HepG2 (cell line): ENCODE results near the gene MRPL51. TPM values are rescaled to one million over a fixed set of nuclear protein-coding genes. Genes with fewer than 3 reads are reported as not detected.
A peak's percentile ranks its signal among the peaks of the same experiment; 100 is the strongest.
"Not testable (repeated sequence)": the region's sequence is repeated elsewhere in the genome, so short reads cannot be mapped to it uniquely, and the experiment has no call there.

Source experiments
- ATAC-seq: fragments of 200-7000 bp; cut with Tn5 transposase; 3 replicates; pipeline ENCODE4 v1.9.1; 2020; ENCODE audit warnings: mild to moderate bottlenecking, moderate library complexity
- BruUV-seq: library from RNA; stranded (reverse); fragments of 400-500 nt; replicated peaks from 2 replicates; lab custom pipeline; 2021; lab: Mats Ljungman, UMichigan
- CTCF ChIA-PET: fragments of 300-600 bp; formaldehyde crosslinking; extraction: SDS; loops from one replicate; lab custom pipeline; 2021; ENCODE audit warnings: low total read pairs, inconsistent platforms, low intra/inter-chr PET ratio; lab: Yijun Ruan, JAX
- POLR2A ChIA-PET: fragments of 350-600 bp; sonication (Branson Sonifier 250); formaldehyde crosslinking; loops from one replicate; lab custom pipeline; 2020; ENCODE audit warnings: antibody characterized with exemption, inconsistent platforms; lab: Yijun Ruan, JAX
- DNase-seq: peaks from one replicate; pipeline ENCODE4 v3.0.0-alpha.2; 2015; ENCODE audit warnings: low spot score
- FAIRE-seq: peaks from 3 replicates; lab custom pipeline; 2011; peaks lifted over from hg19 to GRCh38; lab: Jason Lieb, UNC
- H2AFZ ChIP-seq: one replicate; pipeline ENCODE4 v1.6.1; 2011; ENCODE audit warnings: low read length, inconsistent platforms
- H3K27ac ChIP-seq: fragments of 300-600 bp; 3 replicates; pipeline ENCODE4 v1.8.0; 2011; ENCODE audit warnings: mixed run types, mild to moderate bottlenecking, mixed read lengths, low read length, inconsistent platforms; ENCODE audit not compliant: insufficient read depth; ENCODE audit errors: extremely low read length
- H3K27me3 ChIP-seq, 2 experiments: fragments of 200-600 bp in 1 of 2; 2 replicates in 1 of 2; 3 replicates in 1 of 2; pipeline versions ENCODE4 v1.6.0 to v1.8.0; 2011; ENCODE audit warnings: low read length in 2 of 2, mild to moderate bottlenecking in 2 of 2, moderate library complexity in 2 of 2, inconsistent platforms in 1 of 2; ENCODE audit not compliant: insufficient read depth in 2 of 2, control insufficient read depth in 1 of 2
- H3K36me3 ChIP-seq, 2 experiments: fragments of 200-600 bp in 1 of 2; replicated peaks in 1 of 2; 2 replicates in 1 of 2; 3 replicates in 1 of 2; pipeline versions ENCODE4 v1.5.1 to v1.8.0; 2011; ENCODE audit warnings: low read length in 2 of 2, inconsistent platforms in 1 of 2; ENCODE audit not compliant: insufficient read depth in 2 of 2, control insufficient read depth in 1 of 2
- H3K4me1 ChIP-seq: 2 replicates; pipeline ENCODE4 v1.5.1; 2012; ENCODE audit warnings: low read length, inconsistent platforms; ENCODE audit not compliant: insufficient read depth
- H3K4me2 ChIP-seq: 2 replicates; pipeline ENCODE4 v1.6.0; 2011; ENCODE audit warnings: low read depth, low read length, inconsistent platforms
- H3K4me3 ChIP-seq, 3 experiments: fragments of 200-600 bp in 1 of 3; sonication (generic), shearing (Covaris generic) in 1 of 3; replicated peaks in 1 of 3; 2 replicates each; pipeline ENCODE4 v1.5.1; 2011 to 2016; ENCODE audit warnings: low read length in 3 of 3, inconsistent platforms in 2 of 3, low read depth in 2 of 3, mild to moderate bottlenecking in 2 of 3, control low read depth in 1 of 3, mixed read lengths in 1 of 3; ENCODE audit not compliant: insufficient read depth in 1 of 3
- H3K79me2 ChIP-seq: one replicate; pipeline ENCODE4 v1.6.1; 2011; ENCODE audit warnings: low read length, inconsistent platforms; ENCODE audit not compliant: insufficient read depth
- H3K9ac ChIP-seq: 2 replicates; pipeline ENCODE4 v1.6.0; 2011; ENCODE audit warnings: mild to moderate bottlenecking, low read depth, low read length, inconsistent platforms; ENCODE audit not compliant: insufficient read depth
- H3K9me3 ChIP-seq: 2 replicates; pipeline ENCODE4 v1.5.1; 2012; ENCODE audit warnings: mild to moderate bottlenecking, low read length
- H4K20me1 ChIP-seq: 2 replicates; pipeline ENCODE4 v1.6.0; 2011; ENCODE audit warnings: inconsistent platforms, mild to moderate bottlenecking, low read length, moderate library complexity; ENCODE audit not compliant: insufficient read depth
- MAFK ChIP-seq, 2 experiments: IDR thresholded peaks in 1 of 2; conservative IDR thresholded peaks in 1 of 2; 2 replicates each; pipeline ENCODE4 v1.6.1; 2011; ENCODE audit warnings: improper control_type of control experiment in 2 of 2, low read length in 2 of 2
- ZNF350 ChIP-seq: sonication (generic); formaldehyde crosslinking; IDR thresholded peaks from 2 replicates; pipeline ENCODE4 v1.4.0; 2020; ENCODE audit warnings: mild to moderate bottlenecking, low read depth, missing genetic modification reagents, borderline replicate concordance
- WGBS: methylation state at CpG from one replicate; pipeline ENCODE4 v1.1.6; 2017; ENCODE audit warnings: low lambda C conversion rate; 5-methylcytosine and 5-hydroxymethylcytosine counted together
- in situ Hi-C: cut with HindIII; loops from 2 replicates; pipeline ENCODE4 v1.10.0; 2017; ENCODE audit warnings: low pct_unique_long_range_greater_than_20kb; ENCODE audit not compliant: extremely low pct_ligation_motif_present
- intact Hi-C: fragments of 100-400 bp; cut with micrococcal nuclease; formaldehyde crosslinking; loops from one replicate; pipeline ENCODE4 v1.10.0; 2022; ENCODE audit not compliant: unreplicated experiment
- polyA plus RNA-seq, 8 experiments: library from polyadenylated mRNA; depleted of rRNA in 3 of 8; stranded (reverse) in 7 of 8; unstranded in 1 of 8; fragments of >200 nt; fragmentation: Illumina TruSeq in 4 of 8; extraction: Trizol in 4 of 8; gene quantifications; 2 replicates each; pipeline versions ENCODE4 v1.2.1 to v1.2.3, GENCODE V29; 2011 to 2016; ENCODE audit warnings: low read depth in 4 of 8, missing spikeins in 1 of 8, mixed read lengths in 1 of 8; ENCODE audit not compliant: insufficient read depth in 1 of 8
- total RNA-seq, 5 experiments: library from RNA; depleted of rRNA; stranded (reverse); fragments of >200 nt; fragmentation: Illumina TruSeq; extraction: Trizol; gene quantifications; 2 replicates each; pipeline ENCODE4 v1.2.3, GENCODE V29; 2016; ENCODE audit warnings: low read depth in 1 of 5
- TF ChIP-seq, protein P1 (sequence below): sonication (generic); formaldehyde crosslinking; IDR thresholded peaks from 2 replicates; pipeline ENCODE4 v1.4.0; 2020; ENCODE audit warnings: missing genetic modification reagents

MRPL51 gene
- total and polyA plus RNA-seq, 2 of the 13 experiments (the other 11 are each of a cell fraction or from before 2014, with no cell fraction given) = 64.8 to 278 TPM

DNA sequence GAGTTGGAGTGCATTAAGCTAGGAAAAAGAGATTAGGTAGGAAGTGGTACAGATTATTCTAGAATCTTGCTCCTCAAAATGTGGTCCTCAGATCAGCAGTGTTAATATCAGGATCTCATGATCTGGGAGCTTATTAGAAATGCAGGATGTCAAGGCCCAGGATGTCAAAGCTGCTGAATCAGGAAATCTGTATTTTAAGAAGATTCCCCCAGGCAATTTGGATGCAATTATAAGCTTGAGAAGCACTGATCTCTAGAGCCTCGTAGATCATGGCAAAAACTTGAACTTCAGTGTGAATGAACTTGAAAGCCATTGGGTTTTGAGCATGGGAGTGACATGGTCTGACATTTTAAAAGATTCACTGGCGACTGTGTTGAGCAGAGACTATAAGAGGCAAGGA, 7.4 kb upstream of the MRPL51 start:
- H3K79me2 ChIP-seq = peaks cover 52% of the 10 kb centered on the region
- H3K27ac ChIP-seq = no peak overlapping the region
- WGBS = 94% methylated on average over 2 of the region's 2 CpGs
- no peak overlapping the region for H2AFZ ChIP-seq
- peaks cover 12 to 58% of the 10 kb centered on the region in 2 experiments for H3K36me3 ChIP-seq
- H3K4me1 ChIP-seq = peaks cover 19% of the 10 kb centered on the region
- in situ Hi-C loops = no loop called here
- H3K9ac ChIP-seq = no peak overlapping the region
- FAIRE-seq (no peak), ATAC-seq (no peak), DNase-seq (no peak)
- H4K20me1 ChIP-seq = no peaks in the 10 kb centered on the region
- no TSS peak for BruUV-seq
- no peaks in the 10 kb centered on the region for H3K9me3 ChIP-seq
- CTCF ChIA-PET = no interaction called here
- H3K27me3 ChIP-seq = no peaks in the 10 kb centered on the region
- no peak overlapping the region for H3K4me2 ChIP-seq
- intact Hi-C loops = no loop called here
- TF ChIP-seq ZNF350 = no peak
- peak in 1 of 2 experiments; percentile 10; a peak in 1 of 4 replicates for TF ChIP-seq MAFK (conservative IDR thresholded peaks at IDR 0.05 in 1 of 2, IDR thresholded peaks at IDR 0.05 in 1 of 2; ENCODE audit: low read length in 2 of 2)
- TF ChIP-seq, protein P1, sequence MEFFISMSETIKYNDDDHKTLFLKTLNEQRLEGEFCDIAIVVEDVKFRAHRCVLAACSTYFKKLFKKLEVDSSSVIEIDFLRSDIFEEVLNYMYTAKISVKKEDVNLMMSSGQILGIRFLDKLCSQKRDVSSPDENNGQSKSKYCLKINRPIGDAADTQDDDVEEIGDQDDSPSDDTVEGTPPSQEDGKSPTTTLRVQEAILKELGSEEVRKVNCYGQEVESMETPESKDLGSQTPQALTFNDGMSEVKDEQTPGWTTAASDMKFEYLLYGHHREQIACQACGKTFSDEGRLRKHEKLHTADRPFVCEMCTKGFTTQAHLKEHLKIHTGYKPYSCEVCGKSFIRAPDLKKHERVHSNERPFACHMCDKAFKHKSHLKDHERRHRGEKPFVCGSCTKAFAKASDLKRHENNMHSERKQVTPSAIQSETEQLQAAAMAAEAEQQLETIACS (CRISPR knock-in tag) = no peak
- POLR2A ChIA-PET = interaction anchor here (1.6 to 1.9 kb wide), 2 partner anchors 34 to 38 kb away, joined by 5 read pairs; partner anchors contain the start of gene GAPDH
- no peak overlapping the region for H3K4me3 ChIP-seq

- WGBS = 82% methylated on average over 3 of the region's 3 CpGs
- CTCF ChIA-PET = not testable (repeated sequence)
Observed at GRCh38 chr12:6497291-6497690, 4.2 kb upstream of the MRPL51 start.

More at GRCh38 chr12:6497291-6497690, 4.2 kb upstream of the MRPL51 start:
- FAIRE-seq, ATAC-seq, H3K27me3 ChIP-seq, BruUV-seq, H3K4me3 ChIP-seq, H4K20me1 ChIP-seq, H3K9me3 ChIP-seq, DNase-seq, H2AFZ ChIP-seq, H3K27ac ChIP-seq, H3K9ac ChIP-seq, in situ Hi-C loops, intact Hi-C loops, H3K4me2 ChIP-seq: not testable (repeated sequence)
- Histone ChIP-seq H3K79me2 (peaks cover 60% of the 10 kb centered on the region), H3K4me1 (peaks cover 30% of the 10 kb centered on the region), H3K36me3 (peaks cover 7 to 55% of the 10 kb centered on the region in 2 experiments)
- POLR2A ChIA-PET = interaction anchor here (1.3 kb wide), 1 partner anchor 37 kb away, joined by 5 read pairs; the partner anchor contains the start of gene GAPDH
